Stimulated activated CD4-positive, alpha-beta T cell treated with anti-CD3 and anti-CD28 coated beads, TNF-alpha, amount 100 ng/mL, for 24 hours (primary cell): ENCODE results near the gene PAOX.
"Not testable (repeated sequence)": the region's sequence is repeated elsewhere in the genome, so short reads cannot be mapped to it uniquely, and the experiment has no call there.

Source experiments
- DNase-seq, 3 experiments: peaks; one replicate each; pipeline ENCODE4 v3.0.0-alpha.2; 2020; ENCODE audit warnings: low read depth in 3 of 3

The PAOX gene

DNA sequence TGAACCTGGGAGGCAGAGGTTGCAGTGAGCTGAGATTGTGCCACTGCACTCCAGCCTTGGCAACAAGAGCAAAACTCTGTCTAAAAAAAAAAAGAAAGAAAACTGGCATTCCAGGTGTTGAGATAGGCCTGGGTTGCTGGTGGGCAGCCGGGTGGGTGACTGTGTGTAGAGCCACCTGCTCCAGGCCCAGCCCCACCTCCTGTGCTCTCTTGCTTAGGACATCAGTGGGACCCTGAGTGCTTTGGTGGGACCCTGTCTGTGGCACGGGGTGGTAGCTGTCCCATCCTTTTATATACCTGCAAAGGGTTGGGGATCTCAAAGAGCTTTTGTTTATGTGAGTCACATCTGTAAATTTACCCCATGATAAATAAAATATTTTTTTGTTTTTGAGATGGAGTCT lies 6.2 kb downstream of the PAOX start:
- DNase-seq: no peak

DNA sequence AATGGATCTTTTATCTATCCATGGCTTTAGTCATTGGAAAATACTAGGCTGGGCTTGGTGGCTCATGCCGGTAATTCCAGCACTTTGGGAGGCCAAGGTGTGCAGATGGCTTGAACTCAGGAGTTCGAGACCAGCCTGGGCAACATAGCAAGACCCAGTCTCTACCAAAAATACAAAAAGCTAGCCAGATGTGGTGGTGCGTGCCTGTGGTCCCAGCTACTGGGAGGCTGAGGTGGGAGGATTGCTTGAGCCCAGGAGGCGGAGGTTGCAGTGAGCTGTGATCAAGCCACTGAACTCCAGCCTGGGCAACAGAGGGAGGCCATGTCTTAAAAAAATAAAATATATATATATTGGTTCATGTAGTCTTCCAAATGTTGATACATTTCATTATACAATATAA lies 7.9 kb downstream of the PAOX start:
- DNase-seq: not testable (repeated sequence)

DNA sequence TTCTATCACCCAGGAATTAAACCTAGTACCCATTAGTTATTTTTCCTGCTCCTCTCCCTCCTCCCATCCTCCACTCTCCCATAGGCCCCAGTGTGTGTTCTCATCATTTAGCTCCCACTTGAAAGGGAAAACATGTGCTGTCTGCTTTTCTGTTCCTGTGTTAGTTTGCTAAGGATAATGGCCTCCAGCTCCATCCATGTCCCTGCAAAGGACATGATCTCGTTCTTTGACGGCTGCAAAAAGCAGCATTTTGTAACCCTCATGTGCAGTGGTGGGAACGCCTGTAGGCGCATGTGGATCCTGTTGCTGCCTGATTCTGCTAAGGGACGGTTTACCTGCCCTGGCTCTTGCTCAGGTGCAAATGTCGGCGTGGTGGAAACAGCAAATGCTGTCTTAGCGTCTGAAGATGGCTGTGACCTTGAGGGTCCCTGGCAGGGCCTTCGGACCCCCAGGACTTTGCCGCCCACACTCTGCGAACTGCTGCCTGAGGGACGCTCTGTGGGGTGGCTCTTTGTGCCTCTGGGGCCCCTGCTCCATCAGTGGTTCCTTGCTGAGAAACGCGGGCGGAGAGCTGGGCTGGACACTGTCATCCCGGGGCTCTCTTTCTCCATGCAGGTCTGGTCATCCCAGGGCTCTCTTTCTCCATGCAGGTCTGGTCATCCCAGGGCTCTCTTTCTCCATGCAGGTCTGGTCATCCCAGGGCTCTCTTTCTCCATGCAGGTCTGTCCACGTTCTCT lies 9.3 kb downstream of the PAOX start:
- DNase-seq: no peak

DNA sequence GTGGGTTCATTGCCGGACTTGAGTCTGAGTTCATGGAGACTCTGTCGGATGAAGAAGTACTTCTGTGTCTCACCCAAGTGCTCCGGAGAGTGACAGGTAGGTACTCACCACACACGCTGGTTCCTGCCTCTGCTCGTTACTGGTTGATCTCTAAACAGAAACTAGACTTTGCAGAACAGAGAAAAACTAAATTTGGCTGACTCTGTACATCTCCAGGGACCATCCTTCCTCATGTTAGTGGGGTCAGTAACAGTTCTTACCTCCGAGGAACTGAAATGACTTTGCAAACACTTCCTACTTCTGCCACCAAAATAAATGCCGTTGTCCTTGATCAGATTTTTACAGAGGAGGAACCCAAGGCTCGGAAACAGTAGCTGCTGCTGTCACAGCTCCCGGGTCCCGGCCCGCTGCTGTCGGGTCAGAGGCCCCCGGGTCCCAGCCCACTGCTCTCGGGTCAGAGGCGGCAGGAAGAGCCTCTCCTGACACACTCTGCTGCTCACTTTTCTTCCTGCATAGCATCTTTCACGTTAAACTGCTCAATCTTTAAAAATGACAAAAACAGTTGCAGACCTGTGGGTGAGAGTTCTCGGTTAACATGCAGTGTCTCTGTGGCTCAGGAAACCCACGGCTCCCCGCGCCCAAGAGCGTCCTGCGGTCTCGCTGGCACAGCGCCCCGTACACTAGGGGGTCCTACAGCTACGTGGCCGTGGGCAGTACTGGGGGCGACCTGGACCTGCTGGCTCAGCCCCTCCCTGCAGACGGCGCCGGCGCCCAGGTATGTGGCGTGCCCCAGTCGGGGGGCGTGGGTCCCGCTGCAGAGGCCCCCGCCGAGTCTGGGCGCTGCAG lies 10.1 kb downstream of the PAOX start:
- no peak for DNase-seq

GRCh38 chr10:133390597-133391248 lies 11.7 kb downstream of the PAOX start:
- no peak for DNase-seq

DNA sequence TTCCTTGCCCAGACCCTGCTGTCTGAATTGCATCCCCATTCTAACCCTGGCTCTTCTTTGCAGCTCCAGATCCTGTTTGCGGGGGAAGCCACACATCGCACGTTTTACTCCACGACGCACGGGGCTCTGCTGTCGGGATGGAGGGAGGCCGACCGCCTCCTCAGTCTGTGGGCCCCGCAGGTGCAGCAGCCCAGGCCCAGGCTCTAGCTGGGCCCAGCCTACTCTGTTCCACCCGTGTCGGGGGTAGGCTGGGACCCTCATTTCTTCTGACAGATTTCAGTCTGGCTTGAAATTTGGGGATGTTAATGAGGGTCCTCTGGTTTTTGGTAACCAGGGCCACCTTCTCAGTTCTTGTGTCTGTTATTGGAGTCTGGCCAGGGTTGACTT lies 12.2 kb downstream of the PAOX start:
- no peak for DNase-seq

GRCh38 chr10:133391761-133392518 lies 12.9 kb downstream of the PAOX start:
- no peak for DNase-seq

- no peak for DNase-seq
Observed at GRCh38 chr10:133393401-133394063, 14.5 kb downstream of the PAOX start.

GRCh38 chr10:133394064-133394663 lies 15.1 kb downstream of the PAOX start, which contains the start of gene MTG1:
Gene MTG1 (plus strand): TSS chr10:133394157. CDS start chr10:133394221, 64 bp downstream.
- peak; percentile 88 to 93 (median 88) for DNase-seq

- no peak for DNase-seq
Observed at GRCh38 chr10:133394801-133395221, 15.7 kb downstream of the PAOX start.

DNA sequence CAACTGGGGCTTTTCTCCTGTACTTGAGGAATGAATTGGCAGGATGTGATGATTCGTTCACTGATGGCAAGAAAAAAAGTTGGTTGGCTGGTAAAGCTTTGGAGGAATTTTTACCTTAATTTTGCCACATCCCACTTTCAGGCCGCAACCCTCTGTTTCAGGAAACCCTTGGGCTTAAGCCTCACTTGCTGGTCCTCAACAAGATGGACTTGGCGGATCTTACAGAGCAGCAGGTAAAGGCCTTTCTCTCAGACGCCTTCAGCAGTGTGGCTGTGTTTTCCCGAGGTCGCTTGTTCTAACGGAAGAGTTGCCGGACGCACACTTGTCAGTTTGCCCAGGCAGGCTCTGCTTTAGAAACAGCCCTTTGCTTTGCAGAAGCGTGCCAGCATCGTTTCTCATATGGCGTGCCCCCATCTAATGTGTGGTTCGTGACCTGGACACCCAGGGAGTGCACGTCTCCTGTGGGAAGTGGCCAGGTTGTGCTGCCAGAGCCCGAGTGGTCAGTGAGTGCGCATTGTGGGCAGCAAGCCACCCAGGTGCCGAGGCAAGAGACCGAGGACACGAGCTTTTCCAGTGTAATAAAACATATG lies 17.1 kb downstream of the PAOX start:
- no peak for DNase-seq

DNA sequence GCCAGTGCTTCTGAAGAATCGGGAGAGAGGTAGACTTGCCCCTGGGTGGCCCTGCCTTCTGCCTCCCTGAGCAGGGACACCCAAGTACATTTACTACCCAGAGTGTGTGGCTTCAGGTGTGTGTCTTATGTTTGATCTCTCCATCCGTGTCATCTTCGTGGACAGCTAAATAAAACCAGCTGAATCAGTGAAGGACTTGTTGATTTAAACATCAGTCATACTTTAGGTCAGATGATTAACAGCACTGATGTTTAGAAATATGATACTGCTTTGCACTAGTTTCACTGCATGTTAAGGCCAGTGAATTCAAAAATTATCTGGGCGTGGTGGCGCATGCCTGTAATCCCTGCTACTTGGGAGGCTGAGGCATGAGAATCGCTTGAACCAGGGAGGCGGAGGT lies 18.9 kb downstream of the PAOX start:
- no peak for DNase-seq

DNA sequence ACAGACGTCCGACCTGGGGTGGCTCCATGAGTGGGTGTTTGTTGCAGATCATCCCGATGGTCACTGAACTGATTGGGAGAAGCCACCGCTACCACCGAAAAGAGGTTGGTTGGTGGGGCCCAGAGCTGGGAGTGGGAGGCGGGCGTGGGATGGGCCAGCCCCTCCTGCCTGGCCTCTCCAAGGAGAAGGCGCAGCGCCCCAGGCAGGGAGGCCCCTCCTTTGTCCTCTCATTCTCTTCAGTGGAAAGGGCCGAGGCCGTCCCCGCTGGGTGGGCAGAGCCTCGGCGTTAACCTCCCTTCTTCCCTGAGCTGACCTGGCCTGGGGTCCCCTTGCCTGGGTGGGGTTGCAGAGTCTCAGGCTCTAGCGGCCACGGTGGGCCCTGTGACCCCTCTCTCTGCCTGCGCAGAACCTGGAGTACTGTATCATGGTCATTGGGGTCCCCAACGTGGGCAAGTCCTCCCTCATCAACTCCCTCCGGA lies 20.1 kb downstream of the PAOX start:
- no peak for DNase-seq

DNA sequence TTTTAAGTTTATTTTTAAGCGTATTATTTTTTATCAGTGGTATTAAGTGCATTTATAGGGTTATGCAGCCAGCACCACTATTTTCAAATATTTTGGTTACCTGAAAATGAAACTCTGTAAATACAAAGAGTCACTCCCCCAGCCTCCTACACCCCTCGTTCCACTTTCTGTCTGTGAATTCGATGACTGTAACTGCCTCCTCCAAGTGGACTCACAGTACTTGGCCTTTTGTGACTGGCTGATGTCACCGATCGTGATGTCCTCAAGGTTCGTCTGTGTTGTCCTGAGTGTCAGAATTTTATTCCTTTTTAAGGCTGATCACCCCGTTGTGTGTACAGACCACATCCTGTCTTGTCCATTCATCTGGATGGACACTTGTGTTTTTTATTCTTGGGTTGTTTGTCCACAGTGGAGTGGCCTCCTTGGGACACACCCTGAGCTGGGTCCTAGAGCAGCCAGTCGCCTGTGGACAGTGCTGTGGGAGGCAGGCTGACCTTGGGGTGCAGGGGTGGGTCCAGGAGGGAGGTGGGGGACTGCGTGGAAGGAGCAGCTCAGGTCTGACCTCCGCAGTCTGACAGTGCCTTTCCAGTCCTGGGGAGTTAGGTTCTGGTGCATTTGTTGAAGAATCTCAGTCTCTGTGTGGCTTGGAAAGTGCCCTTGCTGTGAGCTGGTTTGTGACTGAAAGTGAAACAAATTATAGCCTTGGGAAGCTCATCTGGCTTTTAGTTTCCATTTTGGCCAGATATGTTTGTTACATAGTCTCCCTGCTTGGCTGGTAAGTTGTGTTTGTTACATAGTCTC lies 21.8 kb downstream of the PAOX start:
- no peak for DNase-seq

DNA sequence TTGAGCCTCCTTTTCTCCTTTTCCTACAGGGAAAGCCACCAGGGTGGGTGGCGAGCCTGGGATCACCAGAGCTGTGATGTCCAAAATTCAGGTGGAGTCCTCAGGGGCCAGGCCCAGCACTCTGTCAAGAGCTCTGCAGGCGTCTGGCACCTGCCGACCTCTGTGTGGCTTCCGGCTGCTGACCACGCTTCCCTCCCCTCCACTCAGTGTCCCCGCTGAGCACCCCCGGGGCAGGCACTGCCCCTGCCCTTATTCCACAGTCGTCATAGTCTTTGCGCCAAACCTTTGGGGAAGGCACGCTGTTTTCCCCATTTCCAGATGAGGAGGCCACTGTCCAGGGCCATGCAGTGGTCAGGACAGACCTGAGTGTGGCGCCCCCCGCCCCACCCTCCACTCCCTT lies 22.4 kb downstream of the PAOX start:
- DNase-seq: no peak

DNA sequence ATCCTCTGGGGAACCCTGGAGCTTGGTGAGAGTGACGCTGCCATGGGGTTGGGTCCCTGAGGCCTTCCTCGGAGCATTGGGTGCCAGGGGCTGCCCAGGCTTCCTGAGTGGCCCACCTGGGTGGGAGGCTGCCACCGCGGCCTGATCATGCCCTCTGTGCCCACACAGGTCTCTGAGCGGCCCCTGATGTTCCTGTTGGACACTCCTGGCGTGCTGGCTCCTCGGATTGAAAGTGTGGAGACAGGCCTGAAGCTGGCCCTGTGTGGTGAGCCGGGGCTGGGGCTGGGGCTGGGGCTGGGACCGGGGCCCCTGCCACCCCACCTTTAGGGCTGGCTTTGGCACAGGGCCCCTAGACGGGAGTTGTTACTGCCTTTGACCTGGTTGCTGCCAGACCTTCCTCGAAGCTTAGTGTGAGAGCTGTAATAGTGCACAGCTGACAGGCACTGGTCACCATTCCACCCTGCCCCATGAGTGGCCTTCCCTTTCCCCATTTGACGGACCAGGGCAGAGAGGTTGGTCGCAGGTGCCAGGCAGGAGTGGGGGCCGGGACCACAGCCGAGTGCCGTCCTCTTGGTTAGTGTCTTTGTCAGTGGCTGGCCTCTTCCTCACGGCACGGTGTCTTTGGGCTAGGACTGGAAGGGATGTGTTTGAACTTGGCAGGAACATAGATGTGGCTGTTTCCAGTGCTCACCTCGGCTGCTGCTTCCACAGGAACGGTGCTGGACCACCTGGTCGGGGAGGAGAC lies 23.1 kb downstream of the PAOX start:
- DNase-seq: no peak

DNA sequence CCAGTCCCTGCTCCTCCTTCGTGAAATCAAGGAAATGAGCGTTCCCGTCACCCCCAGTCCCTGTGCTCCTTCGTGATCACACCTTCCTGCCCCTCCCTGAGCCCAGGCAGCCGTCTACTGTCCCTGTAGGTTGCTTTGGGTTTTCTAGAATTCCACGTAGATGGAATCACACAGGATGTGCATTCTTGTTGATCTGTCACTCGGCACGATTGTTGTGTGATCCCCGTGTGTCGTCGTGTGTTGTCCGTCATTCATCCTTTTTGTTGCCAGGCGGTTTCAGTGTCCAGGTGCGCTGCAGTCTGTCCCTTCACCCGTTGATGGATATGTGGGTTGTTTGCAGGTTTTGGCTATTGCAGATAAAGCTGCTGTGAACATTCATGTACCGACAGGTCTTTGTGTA lies 24.3 kb downstream of the PAOX start:
- DNase-seq: no peak

GRCh38 chr10:133403784-133404183 lies 24.7 kb downstream of the PAOX start:
- DNase-seq: no peak

DNA sequence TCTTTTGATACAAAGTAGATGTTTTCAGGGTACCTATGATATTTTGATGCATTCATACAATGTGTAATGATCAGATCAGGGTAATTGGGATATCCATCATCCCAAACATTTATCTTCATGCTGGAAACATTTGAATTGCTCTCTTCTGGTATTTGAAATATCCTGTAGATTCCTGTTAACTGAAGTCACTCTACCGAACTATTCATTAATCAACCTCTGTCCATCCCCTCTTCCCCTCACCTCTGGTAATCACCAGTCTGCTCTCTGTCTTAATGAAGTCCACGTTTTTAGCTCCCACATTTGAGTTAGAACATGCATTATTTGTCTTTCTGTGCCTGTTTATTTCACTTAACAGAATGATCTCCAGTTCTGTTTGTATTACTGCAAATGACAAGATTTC lies 26.2 kb downstream of the PAOX start:
- DNase-seq: no peak
